NCI-H2081 treated with DMSO at 0.1 percent for 48 hours (cell line): ENCODE results near the gene IBTK.
"Not testable (repeated sequence)": the region's sequence is repeated elsewhere in the genome, so short reads cannot be mapped to it uniquely, and the experiment has no call there.

Experiments
- DNase-seq: peaks from one replicate; lab custom pipeline; 2025; lab: John Stamatoyannopoulos, UW

Gene IBTK

DNA sequence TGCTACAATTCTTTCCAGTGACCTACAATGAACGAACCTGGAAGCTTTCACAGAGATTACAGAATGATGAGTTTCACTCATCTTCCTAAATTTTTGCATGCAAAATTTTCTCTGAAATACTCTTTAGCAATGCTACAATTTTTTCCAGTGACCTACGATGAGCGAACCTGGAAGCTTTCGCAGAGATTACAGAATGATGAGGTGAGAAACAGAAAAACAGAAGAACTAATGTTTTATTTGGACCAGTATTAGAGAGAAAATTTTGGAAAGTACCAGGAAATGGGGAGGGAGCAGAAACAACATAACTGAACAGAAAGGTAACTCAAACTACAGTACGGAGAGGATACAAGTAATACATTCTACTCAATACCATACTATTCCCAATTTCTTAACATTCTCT is 75.0 kb downstream of the IBTK start:
- no peak for DNase-seq

DNA sequence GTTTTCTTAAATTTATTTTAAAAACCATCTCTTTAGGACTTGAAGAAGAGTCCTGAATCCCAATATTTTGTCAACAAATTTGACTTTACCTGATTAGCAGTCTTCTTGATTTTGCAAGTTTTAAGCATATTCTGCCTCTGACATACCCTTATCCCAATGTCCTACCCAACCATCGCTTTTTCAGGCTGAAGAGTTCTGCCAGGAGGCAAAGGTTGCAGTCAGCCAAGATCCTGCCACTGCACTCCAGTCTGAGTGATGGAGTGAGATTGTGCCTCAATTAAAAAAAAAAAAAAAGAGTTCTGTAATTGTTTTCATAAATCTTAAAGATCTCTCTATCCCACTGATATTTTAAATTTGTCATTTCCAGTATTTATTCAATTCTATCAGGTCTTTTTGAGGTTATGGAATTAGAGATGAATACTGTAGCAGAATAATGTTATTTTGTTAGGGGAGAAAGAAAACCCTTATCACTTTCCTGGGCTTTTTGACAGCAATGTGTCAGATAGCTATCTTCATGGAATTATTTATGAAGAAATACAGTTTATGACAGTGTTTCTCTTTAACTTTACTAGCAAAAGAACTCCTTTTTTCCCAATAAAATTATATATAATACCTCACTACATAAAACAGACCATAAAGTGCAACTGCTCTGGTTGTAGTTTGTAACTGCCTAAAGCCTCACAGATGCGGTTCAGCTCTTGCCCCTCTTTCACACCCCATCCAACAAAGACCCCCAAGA is 78.2 kb downstream of the IBTK start:
- DNase-seq = no peak

GRCh38 chr6:82166493-82166892 is 81.1 kb downstream of the IBTK start:
- no peak for DNase-seq

- DNase-seq = no peak
Observed at GRCh38 chr6:82160255-82160990, 87.1 kb downstream of the IBTK start.

GRCh38 chr6:82152786-82153185 is 94.8 kb downstream of the IBTK start:
- not testable (repeated sequence) for DNase-seq

DNA sequence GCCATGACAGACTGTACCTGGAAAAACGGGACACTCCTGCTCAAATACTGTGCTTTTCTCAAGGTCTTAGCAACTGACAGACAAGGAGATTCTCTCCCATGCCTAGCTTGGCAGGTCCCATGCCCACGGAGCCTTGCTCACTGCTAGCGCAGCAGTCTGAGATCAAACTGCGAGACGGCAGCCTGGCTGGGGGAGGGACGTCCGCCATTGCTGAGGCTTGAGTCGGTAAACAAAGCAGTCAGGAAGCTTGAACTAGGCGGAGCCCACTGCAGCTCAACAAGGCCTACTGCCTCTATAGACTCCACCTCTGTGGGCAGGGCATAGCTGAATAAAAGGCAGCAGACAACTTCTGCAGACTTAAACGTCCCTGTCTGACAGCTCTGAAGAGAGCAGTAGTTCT is 96.4 kb downstream of the IBTK start:
- not testable (repeated sequence) for DNase-seq

- no peak for DNase-seq
Observed at GRCh38 chr6:82145926-82146452, 101.6 kb downstream of the IBTK start.

DNA sequence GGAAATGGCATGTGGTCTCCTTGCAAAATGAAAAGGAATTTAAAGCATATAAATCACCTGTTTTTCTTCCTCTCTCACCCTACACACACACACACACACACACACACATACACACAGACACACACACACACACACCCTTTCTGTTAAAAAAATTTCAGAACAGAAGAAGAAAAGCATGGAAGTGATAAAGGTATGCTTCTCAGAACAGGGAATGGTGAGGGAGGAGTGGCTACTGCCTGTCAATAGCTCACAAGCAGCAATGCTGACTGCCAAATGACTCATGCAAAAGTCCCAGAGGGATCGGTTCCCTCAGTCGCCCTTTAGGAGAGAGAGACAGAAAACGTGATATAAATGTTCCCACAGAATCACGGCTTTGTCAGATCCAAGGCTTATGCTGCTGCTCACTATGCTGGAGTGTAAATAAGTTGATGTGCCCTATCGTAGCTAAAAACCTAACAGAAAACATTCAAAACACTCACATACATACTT is 102.6 kb downstream of the IBTK start:
- no peak for DNase-seq

DNA sequence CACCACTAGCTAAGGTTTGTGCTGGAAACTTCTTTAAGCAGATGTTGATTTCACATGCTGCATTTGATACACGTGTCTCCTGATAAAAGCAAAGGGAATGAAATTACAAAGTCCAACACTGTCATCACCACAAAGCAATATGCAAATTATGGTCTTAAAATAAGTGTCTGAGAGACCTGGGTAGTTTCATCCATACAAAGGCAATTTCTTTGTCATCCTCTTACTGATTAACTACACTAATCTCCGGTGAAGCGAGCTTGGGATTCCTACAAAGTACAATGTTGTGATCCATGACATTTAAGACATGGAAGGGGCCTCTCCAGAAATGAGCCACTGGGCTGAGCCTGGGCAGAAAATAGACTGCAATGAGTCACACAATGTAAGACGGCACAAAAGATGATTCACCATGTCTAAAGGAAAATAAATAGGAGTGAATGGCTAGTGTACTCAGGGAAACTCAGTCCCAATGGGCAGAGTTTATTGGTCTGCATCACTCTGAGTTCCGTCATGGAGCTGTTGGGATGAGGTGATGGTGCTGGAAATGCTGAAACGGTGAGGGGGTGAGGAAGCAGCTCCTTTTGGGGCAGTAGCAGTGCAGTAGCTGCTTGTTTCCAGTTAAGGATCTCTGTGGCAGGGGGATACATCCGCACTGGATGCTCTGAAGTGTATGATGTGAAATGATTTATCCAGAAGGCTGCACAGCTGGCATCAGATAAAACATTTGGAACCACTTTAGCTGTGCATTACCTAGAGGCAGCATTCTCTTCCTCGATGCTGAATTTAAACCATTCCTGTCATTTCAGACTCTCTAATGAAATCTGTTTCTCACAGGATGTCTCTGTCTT is 103.3 kb downstream of the IBTK start:
- no peak for DNase-seq

GRCh38 chr6:82143041-82143481 is 104.5 kb downstream of the IBTK start:
- no peak for DNase-seq

GRCh38 chr6:82142524-82142923 is 105.0 kb downstream of the IBTK start:
- no peak for DNase-seq

- DNase-seq = no peak
Observed at GRCh38 chr6:82138075-82138791, 109.3 kb downstream of the IBTK start.

- DNase-seq = no peak
Observed at GRCh38 chr6:82131441-82131840, 116.1 kb downstream of the IBTK start.

- no peak for DNase-seq
Observed at GRCh38 chr6:82129797-82130196, 117.7 kb downstream of the IBTK start.

DNA sequence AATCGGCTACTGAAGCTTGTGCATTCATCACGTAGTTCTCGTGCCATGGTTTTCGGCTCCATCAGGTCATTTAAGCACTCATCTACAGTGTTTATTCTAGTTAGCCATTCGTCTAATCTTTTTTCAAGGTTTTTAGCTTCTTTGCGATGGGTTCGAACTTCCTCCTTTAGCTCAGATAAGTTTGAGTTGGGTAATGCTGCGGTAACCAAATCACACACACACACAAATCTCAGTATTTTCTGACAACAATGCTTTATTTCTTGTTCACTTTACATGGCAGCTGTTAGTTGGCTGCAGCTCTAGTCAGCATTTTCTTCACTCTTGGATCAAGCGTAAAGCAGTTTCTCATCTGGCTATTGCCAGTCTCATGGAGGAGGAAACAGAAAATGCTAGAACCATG is 118.6 kb downstream of the IBTK start:
- DNase-seq = not testable (repeated sequence)

- DNase-seq = no peak
Observed at GRCh38 chr6:82123632-82124031, 123.9 kb downstream of the IBTK start.
